B cell (primary cell): ENCODE measurements around the gene HJURP.

Source experiments
- CTCF ChIP-seq: fragments of 200-600 bp; IDR thresholded peaks from one replicate; pipeline ENCODE4 v1.8.0; 2022; ENCODE audit warnings: antibody characterized with exemption, mild to moderate bottlenecking
- EZH2 ChIP-seq: IDR thresholded peaks from 2 replicates; pipeline ENCODE4 v1.6.1; 2012; ENCODE audit warnings: borderline replicate concordance, low read depth, mild to moderate bottlenecking, moderate library complexity, low read length; ENCODE audit not compliant: insufficient read depth, poor library complexity, severe bottlenecking

GRCh38 chr2:233831861-233832260 is 22.5 kb downstream of the HJURP start:
- TF ChIP-seq CTCF (no peak), EZH2 (no peak)
